Measurements from ENCODE around the gene GNL3.

GRCh38 chr3:52723935-52724334 is 38.1 kb downstream of the GNL3 start:
- TF ChIP-seq CTCF (IDR thresholded peaks at IDR 0.05; ENCODE audit: low read length) (no peak), EZH2 (IDR thresholded peaks at IDR 0.05; ENCODE audit: borderline replicate concordance, low read length) (no peak)
